ENCODE data around the gene MEF2C. TPM values are rescaled to one million over a fixed set of nuclear protein-coding genes. Genes with fewer than 3 reads are reported as not detected.

Gene MEF2C
- total and polyA plus RNA-seq, 2 of the 13 experiments (the other 11 are each of a cell fraction or from before 2014, with no cell fraction given), result 0.02 TPM; not detected in 1

- no TSS peak for BruUV-seq (replicated peaks)
- Histone ChIP-seq H3K27ac (ENCODE audit: extremely low read length, insufficient read depth, low read length) (no peak overlapping the region), H3K9ac (ENCODE audit: insufficient read depth, low read depth, low read length) (no peak overlapping the region)
- no peak for TF ChIP-seq MLLT10 (CRISPR knock-in tag; IDR thresholded peaks at IDR 0.05)
- no peak for TF ChIP-seq PPARG (CRISPR knock-in tag; conservative IDR thresholded peaks at IDR 0.05)
- no peak for TF ChIP-seq CHCHD3 (CRISPR knock-in tag; IDR thresholded peaks at IDR 0.05)
- no peak for TF ChIP-seq MED8 (CRISPR knock-in tag; IDR thresholded peaks at IDR 0.05; ENCODE audit: insufficient replicate concordance)
- TF ChIP-seq TOE1 (CRISPR knock-in tag; IDR thresholded peaks at IDR 0.05), result no peak
- TF ChIP-seq ZNF142 (CRISPR knock-in tag; IDR thresholded peaks at IDR 0.05), result no peak
- no peak for TF ChIP-seq RFX5 (IDR thresholded peaks at IDR 0.05; ENCODE audit: low read depth, low read length)
- no peak for TF ChIP-seq SRF (IDR thresholded peaks at IDR 0.05; ENCODE audit: low read depth, low read length)
- no peak for TF ChIP-seq JUNB (CRISPR knock-in tag; IDR thresholded peaks at IDR 0.05; ENCODE audit: borderline replicate concordance)
- TF ChIP-seq ZNF672 (CRISPR knock-in tag; IDR thresholded peaks at IDR 0.05), result no peak
- TF ChIP-seq KAT2B (IDR thresholded peaks at IDR 0.05; ENCODE audit: borderline replicate concordance, low read depth, low read length), result no peak
- TF ChIP-seq ZFP36L2 (CRISPR knock-in tag; IDR thresholded peaks at IDR 0.05), result no peak
- TF ChIP-seq TFE3 (CRISPR knock-in tag; IDR thresholded peaks at IDR 0.05), result no peak
- no peak for TF ChIP-seq BCL6 (CRISPR knock-in tag; IDR thresholded peaks at IDR 0.05)
These were observed 7.2 kb upstream of the MEF2C start for GRCh38 chr5:88890070-88890781.

More at GRCh38 chr5:88890070-88890781, 7.2 kb upstream of the MEF2C start:
- Histone ChIP-seq H3K79me2 (ENCODE audit: insufficient read depth, low read length) (no peaks in the 10 kb centered on the region), H2AFZ (ENCODE audit: low read length) (no peak overlapping the region), H3K9me3 (ENCODE audit: low read length) (no peaks in the 10 kb centered on the region), H3K36me3 (replicated peaks in 1 of 2; ENCODE audit: control insufficient read depth in 1 of 2, insufficient read depth in 2 of 2, low read length in 2 of 2) (no peaks in the 10 kb centered on the region), H3K27me3 (ENCODE audit: control insufficient read depth in 1 of 2, insufficient read depth in 2 of 2, low read length in 2 of 2) (peaks cover 0 to under 1% of the 10 kb centered on the region in 2 experiments; a peak in 2 of 5 replicates), H4K20me1 (ENCODE audit: insufficient read depth, low read length) (no peaks in the 10 kb centered on the region), H3K4me1 (ENCODE audit: insufficient read depth, low read length) (no peaks in the 10 kb centered on the region), H3K4me3 (replicated peaks in 1 of 3; ENCODE audit: insufficient read depth in 1 of 3, low read depth in 2 of 3, low read length in 3 of 3) (no peak overlapping the region), H3K4me2 (ENCODE audit: low read depth, low read length) (no peak overlapping the region)
- CTCF ChIA-PET (ENCODE audit: low intra/inter-chr PET ratio, low total read pairs), result no interaction called here
- 11% methylated on average over 10 of the region's 10 CpGs for WGBS (ENCODE audit: low lambda C conversion rate)
- intact Hi-C loops (cut with micrococcal nuclease; ENCODE audit: unreplicated experiment), result no loop called here
- FAIRE-seq (no peak), ATAC-seq (no peak), DNase-seq (ENCODE audit: low spot score) (no peak)
- POLR2A ChIA-PET, result no interaction called here
- in situ Hi-C loops (cut with HindIII; ENCODE audit: extremely low pct_ligation_motif_present, low pct_unique_long_range_greater_than_20kb), result no loop called here
